SK-N-SH (cell line): ENCODE data around the gene SNAI3. TPM values are rescaled to one million over a fixed set of nuclear protein-coding genes. Genes with fewer than 3 reads are reported as not detected.

Experiments used
- CTCF ChIA-PET: fragments of 300-600, 350-600 bp; formaldehyde crosslinking; extraction: SDS; loops from one replicate; lab custom pipeline; 2021; lab: Yijun Ruan, JAX
- POLR2A ChIA-PET: fragments of 350-600 bp; sonication (Branson Sonifier 250); formaldehyde crosslinking; extraction: SDS; loops from one replicate; lab custom pipeline; 2020; ENCODE audit warnings: antibody characterized with exemption, inconsistent platforms; lab: Yijun Ruan, JAX
- DNase-seq: peaks from one replicate; pipeline ENCODE4 v3.0.0; 2012
- H2AFZ ChIP-seq: fragments of 200-600 bp; sonication (generic); 2 replicates; pipeline ENCODE4 v1.8.1; 2016; ENCODE audit warnings: antibody characterized with exemption, mild to moderate bottlenecking, low read depth
- H3F3A ChIP-seq: fragments of 200-600 bp; sonication (generic); replicated peaks from 2 replicates; pipeline ENCODE3; 2016; ENCODE audit warnings: antibody characterized with exemption, mild to moderate bottlenecking; ENCODE audit not compliant: insufficient read depth
- H3K27ac ChIP-seq, 2 experiments: fragments of 200-500 bp in 1 of 2; fragments of 200-600 bp in 1 of 2; sonication (Bioruptor generic) in 1 of 2; sonication (generic), shearing (Covaris generic) in 1 of 2; 2 replicates each; pipeline versions ENCODE4 v1.5.1 to v1.6.1; 2014 to 2016; ENCODE audit warnings: low read depth in 2 of 2, inconsistent platforms in 1 of 2, low read length in 1 of 2, mild to moderate bottlenecking in 1 of 2, mixed read lengths in 1 of 2
- H3K27me3 ChIP-seq: fragments of 200-600 bp; sonication (generic), shearing (Covaris generic); 2 replicates; pipeline ENCODE4 v1.6.1; 2016; ENCODE audit warnings: mixed run types; ENCODE audit not compliant: insufficient read depth
- H3K36me3 ChIP-seq, 2 experiments: fragments of 200-500 bp in 1 of 2; fragments of 200-600 bp in 1 of 2; sonication (Bioruptor generic) in 1 of 2; sonication (generic) in 1 of 2; replicated peaks in 1 of 2; 2 replicates each; pipeline versions ENCODE3 to v1.5.1; 2014 to 2016; ENCODE audit warnings: low read length in 1 of 2, mild to moderate bottlenecking in 1 of 2; ENCODE audit not compliant: insufficient read depth in 2 of 2, control insufficient read depth in 1 of 2
- H3K4me1 ChIP-seq, 2 experiments: fragments of 200-500 bp in 1 of 2; fragments of 200-600 bp in 1 of 2; sonication (Bioruptor generic) in 1 of 2; sonication (generic), shearing (Covaris generic) in 1 of 2; 2 replicates each; pipeline versions ENCODE4 v1.5.1 to v1.6.1; 2014 to 2016; ENCODE audit warnings: low read depth in 1 of 2, low read length in 1 of 2, mixed run types in 1 of 2; ENCODE audit not compliant: insufficient read depth in 2 of 2, control insufficient read depth in 1 of 2
- H3K4me2 ChIP-seq: fragments of 200-600 bp; sonication (generic), shearing (Covaris generic); 2 replicates; pipeline ENCODE4 v1.6.1; 2017; ENCODE audit warnings: mixed run types
- H3K4me3 ChIP-seq, 2 experiments: fragments of 200-500 bp in 1 of 2; fragments of 200-600 bp in 1 of 2; sonication (Bioruptor generic) in 1 of 2; sonication (generic), shearing (Covaris generic) in 1 of 2; 2 replicates each; pipeline versions ENCODE4 v1.5.1 to v1.8.1; 2014 to 2016; ENCODE audit warnings: low read depth in 2 of 2, inconsistent platforms in 1 of 2, low read length in 1 of 2, mild to moderate bottlenecking in 1 of 2, mixed read lengths in 1 of 2, moderate library complexity in 1 of 2
- H3K79me2 ChIP-seq: fragments of 200-600 bp; sonication (generic); 2 replicates; pipeline ENCODE4 v1.8.1; 2017; ENCODE audit warnings: mild to moderate bottlenecking; ENCODE audit not compliant: insufficient read depth
- H3K9ac ChIP-seq: fragments of 200-600 bp; sonication (generic); 2 replicates; pipeline ENCODE4 v1.6.1; 2017; ENCODE audit warnings: mixed run types
- H3K9me2 ChIP-seq: fragments of 200-600 bp; sonication (generic); 2 replicates; pipeline ENCODE4 v1.6.1; 2017; ENCODE audit warnings: mixed run types
- H3K9me3 ChIP-seq: fragments of 200-600 bp; sonication (generic); 2 replicates; pipeline ENCODE4 v1.6.1; 2017; ENCODE audit warnings: mixed run types, mild to moderate bottlenecking, moderate library complexity
- H4K20me1 ChIP-seq: fragments of 200-600 bp; sonication (generic); 2 replicates; pipeline ENCODE4 v1.6.1; 2017; ENCODE audit warnings: mild to moderate bottlenecking, mixed run types; ENCODE audit not compliant: insufficient read depth
- EP300 ChIP-seq, 2 experiments: IDR thresholded peaks; 2 replicates each; pipeline versions ENCODE4 v1.4.0 to v1.6.1; 2012; ENCODE audit warnings: borderline replicate concordance in 1 of 2, low read depth in 1 of 2, low read length in 1 of 2
- FOSL2 ChIP-seq: IDR thresholded peaks from 2 replicates; pipeline ENCODE4 v1.4.0; 2012; ENCODE audit warnings: low read depth, mild to moderate bottlenecking, moderate library complexity, borderline replicate concordance
- FOXM1 ChIP-seq: IDR thresholded peaks from 2 replicates; pipeline ENCODE4 v1.4.0; 2012; ENCODE audit warnings: low read depth, mild to moderate bottlenecking
- MEF2A ChIP-seq: IDR thresholded peaks from 2 replicates; pipeline ENCODE4 v1.4.0; 2012; ENCODE audit warnings: low read depth, borderline replicate concordance
- MXI1 ChIP-seq: IDR thresholded peaks from 2 replicates; pipeline ENCODE4 v1.6.1; 2012; ENCODE audit warnings: mild to moderate bottlenecking, low read depth, low read length, improper control_type of control experiment
- NFIC ChIP-seq: IDR thresholded peaks from 2 replicates; pipeline ENCODE4 v1.4.0; 2012; ENCODE audit warnings: borderline replicate concordance
- POLR2AphosphoS5 ChIP-seq: IDR thresholded peaks from 2 replicates; pipeline ENCODE4 v1.6.1; 2012; ENCODE audit warnings: low read depth, low read length
- RAD21 ChIP-seq: IDR thresholded peaks from 2 replicates; pipeline ENCODE4 v1.6.1; 2012; ENCODE audit warnings: mild to moderate bottlenecking, low read length
- RCOR1 ChIP-seq: fragments of 150-350 bp; IDR thresholded peaks from 2 replicates; pipeline ENCODE4 v1.6.1; 2017; ENCODE audit warnings: antibody characterized with exemption, low read length
- SIN3A ChIP-seq: IDR thresholded peaks from 2 replicates; pipeline ENCODE4 v1.6.1; 2012; ENCODE audit warnings: low read depth, mild to moderate bottlenecking, low read length, moderate library complexity, borderline replicate concordance
- TAF1 ChIP-seq: IDR thresholded peaks from 2 replicates; pipeline ENCODE4 v1.6.1; 2012; ENCODE audit warnings: low read depth, mild to moderate bottlenecking, low read length, moderate library complexity, borderline replicate concordance
- WGBS: methylation state at CpG from one replicate; pipeline ENCODE4 v1.1.6; 2017; ENCODE audit warnings: low lambda C conversion rate; 5-methylcytosine and 5-hydroxymethylcytosine counted together
- polyA plus RNA-seq, 3 experiments: library from polyadenylated mRNA; depleted of rRNA; stranded (reverse); fragments of >200 nt; gene quantifications; 2 replicates each; pipeline ENCODE4 v1.2.3, GENCODE V29; 2012
- TF ChIP-seq, protein P1 (sequence below): IDR thresholded peaks from 2 replicates; pipeline ENCODE4 v1.4.0; 2012; ENCODE audit warnings: low read depth
- TF ChIP-seq, protein P2 (sequence below): IDR thresholded peaks from 2 replicates; pipeline ENCODE4 v1.6.1; 2012; ENCODE audit warnings: mild to moderate bottlenecking, low read depth, low read length, moderate library complexity
- TF ChIP-seq, protein P3 (sequence below): fragments of 200-600 bp; sonication (generic); IDR thresholded peaks from 2 replicates; pipeline ENCODE4 v1.6.1; 2017; ENCODE audit warnings: antibody characterized with exemption, mild to moderate bottlenecking, moderate library complexity
- TF ChIP-seq, protein P4 (sequence below): IDR thresholded peaks from 2 replicates; pipeline ENCODE4 v1.4.0; 2012; ENCODE audit warnings: low read depth, borderline replicate concordance

SNAI3 gene
- polyA plus RNA-seq, 1 of the 3 experiments (the other 2 are of a cell fraction), result 0.03 TPM

DNA sequence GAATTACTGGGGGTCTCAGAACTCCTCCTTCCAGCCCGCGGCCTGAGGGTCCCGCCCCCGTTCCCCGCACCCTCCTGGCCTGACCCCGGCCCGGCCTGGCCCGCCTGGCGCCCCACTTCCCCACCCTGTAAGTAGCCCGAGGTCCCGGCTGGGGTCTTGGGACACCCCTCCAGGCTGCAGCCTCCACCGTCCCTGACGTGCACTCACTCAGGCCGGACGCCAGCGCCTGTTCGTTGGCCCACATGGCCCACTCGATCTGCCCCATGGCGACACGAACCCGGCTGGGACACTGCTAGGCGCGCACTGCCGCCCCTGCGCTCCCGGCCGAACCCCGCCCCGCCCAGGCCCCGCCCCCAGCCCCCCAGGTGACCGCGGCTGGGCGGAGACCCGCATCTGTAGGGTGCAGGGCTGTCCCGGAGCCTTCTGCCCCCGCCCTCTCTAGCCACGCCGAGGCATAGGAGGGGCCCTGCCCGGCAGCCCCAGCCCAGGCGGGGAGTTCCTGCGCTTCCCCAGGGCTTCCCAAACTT lies 35.5 kb downstream of the SNAI3 start, which contains the start of gene CYBA:
Gene CYBA (minus strand): TSS at position 305 of the 527 bp plus-strand sequence. CDS start 40 bp downstream, at position 265.
- peak within 1 kb of the TSS; percentile 69 for H3K9ac ChIP-seq
- POLR2A ChIA-PET, result interaction anchor here (1.3 kb wide), 1 partner anchor 11 kb away, joined by 3 read pairs; no protein-coding TSS in a partner anchor
- 1% methylated on average over 11 of the region's 41 CpGs for WGBS
- H3K4me2 ChIP-seq, result peak within 1 kb of the TSS; percentile 96
- peaks cover 4 to 10% of the 10 kb centered on the region in 2 experiments; a peak in 2 of 4 replicates for H3K4me1 ChIP-seq
- no peak within 1 kb of the TSS; a peak in 1 of 4 replicates for H3K27ac ChIP-seq
- H4K20me1 ChIP-seq, result no peaks in the 10 kb centered on the region
- no peak for TF ChIP-seq MEF2A
- TF ChIP-seq, protein P1, sequence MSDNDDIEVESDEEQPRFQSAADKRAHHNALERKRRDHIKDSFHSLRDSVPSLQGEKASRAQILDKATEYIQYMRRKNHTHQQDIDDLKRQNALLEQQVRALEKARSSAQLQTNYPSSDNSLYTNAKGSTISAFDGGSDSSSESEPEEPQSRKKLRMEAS, result no peak
- no peak for TF ChIP-seq FOXM1
- no peak for TF ChIP-seq RCOR1
- no peak for TF ChIP-seq EP300 (IDR thresholded peaks at IDR 0.05; ENCODE audit: borderline replicate concordance in 1 of 2, low read depth in 1 of 2, low read length in 1 of 2)
- TF ChIP-seq, protein P2, sequence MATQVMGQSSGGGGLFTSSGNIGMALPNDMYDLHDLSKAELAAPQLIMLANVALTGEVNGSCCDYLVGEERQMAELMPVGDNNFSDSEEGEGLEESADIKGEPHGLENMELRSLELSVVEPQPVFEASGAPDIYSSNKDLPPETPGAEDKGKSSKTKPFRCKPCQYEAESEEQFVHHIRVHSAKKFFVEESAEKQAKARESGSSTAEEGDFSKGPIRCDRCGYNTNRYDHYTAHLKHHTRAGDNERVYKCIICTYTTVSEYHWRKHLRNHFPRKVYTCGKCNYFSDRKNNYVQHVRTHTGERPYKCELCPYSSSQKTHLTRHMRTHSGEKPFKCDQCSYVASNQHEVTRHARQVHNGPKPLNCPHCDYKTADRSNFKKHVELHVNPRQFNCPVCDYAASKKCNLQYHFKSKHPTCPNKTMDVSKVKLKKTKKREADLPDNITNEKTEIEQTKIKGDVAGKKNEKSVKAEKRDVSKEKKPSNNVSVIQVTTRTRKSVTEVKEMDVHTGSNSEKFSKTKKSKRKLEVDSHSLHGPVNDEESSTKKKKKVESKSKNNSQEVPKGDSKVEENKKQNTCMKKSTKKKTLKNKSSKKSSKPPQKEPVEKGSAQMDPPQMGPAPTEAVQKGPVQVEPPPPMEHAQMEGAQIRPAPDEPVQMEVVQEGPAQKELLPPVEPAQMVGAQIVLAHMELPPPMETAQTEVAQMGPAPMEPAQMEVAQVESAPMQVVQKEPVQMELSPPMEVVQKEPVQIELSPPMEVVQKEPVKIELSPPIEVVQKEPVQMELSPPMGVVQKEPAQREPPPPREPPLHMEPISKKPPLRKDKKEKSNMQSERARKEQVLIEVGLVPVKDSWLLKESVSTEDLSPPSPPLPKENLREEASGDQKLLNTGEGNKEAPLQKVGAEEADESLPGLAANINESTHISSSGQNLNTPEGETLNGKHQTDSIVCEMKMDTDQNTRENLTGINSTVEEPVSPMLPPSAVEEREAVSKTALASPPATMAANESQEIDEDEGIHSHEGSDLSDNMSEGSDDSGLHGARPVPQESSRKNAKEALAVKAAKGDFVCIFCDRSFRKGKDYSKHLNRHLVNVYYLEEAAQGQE, result no peak
- TF ChIP-seq, protein P3, sequence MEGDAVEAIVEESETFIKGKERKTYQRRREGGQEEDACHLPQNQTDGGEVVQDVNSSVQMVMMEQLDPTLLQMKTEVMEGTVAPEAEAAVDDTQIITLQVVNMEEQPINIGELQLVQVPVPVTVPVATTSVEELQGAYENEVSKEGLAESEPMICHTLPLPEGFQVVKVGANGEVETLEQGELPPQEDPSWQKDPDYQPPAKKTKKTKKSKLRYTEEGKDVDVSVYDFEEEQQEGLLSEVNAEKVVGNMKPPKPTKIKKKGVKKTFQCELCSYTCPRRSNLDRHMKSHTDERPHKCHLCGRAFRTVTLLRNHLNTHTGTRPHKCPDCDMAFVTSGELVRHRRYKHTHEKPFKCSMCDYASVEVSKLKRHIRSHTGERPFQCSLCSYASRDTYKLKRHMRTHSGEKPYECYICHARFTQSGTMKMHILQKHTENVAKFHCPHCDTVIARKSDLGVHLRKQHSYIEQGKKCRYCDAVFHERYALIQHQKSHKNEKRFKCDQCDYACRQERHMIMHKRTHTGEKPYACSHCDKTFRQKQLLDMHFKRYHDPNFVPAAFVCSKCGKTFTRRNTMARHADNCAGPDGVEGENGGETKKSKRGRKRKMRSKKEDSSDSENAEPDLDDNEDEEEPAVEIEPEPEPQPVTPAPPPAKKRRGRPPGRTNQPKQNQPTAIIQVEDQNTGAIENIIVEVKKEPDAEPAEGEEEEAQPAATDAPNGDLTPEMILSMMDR, result no peak
- TF ChIP-seq, protein P4, sequence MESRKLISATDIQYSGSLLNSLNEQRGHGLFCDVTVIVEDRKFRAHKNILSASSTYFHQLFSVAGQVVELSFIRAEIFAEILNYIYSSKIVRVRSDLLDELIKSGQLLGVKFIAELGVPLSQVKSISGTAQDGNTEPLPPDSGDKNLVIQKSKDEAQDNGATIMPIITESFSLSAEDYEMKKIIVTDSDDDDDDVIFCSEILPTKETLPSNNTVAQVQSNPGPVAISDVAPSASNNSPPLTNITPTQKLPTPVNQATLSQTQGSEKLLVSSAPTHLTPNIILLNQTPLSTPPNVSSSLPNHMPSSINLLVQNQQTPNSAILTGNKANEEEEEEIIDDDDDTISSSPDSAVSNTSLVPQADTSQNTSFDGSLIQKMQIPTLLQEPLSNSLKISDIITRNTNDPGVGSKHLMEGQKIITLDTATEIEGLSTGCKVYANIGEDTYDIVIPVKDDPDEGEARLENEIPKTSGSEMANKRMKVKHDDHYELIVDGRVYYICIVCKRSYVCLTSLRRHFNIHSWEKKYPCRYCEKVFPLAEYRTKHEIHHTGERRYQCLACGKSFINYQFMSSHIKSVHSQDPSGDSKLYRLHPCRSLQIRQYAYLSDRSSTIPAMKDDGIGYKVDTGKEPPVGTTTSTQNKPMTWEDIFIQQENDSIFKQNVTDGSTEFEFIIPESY, result no peak
- no peak for TF ChIP-seq RAD21
- peak; percentile 51 for TF ChIP-seq MXI1
- no peak for TF ChIP-seq NFIC
- TF ChIP-seq POLR2AphosphoS5, result peak; percentile 37; the same call in 1 of the 2 replicates
- no peak for TF ChIP-seq FOSL2
- TF ChIP-seq SIN3A, result no peak
- no peak for TF ChIP-seq TAF1
- TF ChIP-seq, all 33 proteins: peak for 2
- H3F3A ChIP-seq, result no peaks in the 10 kb centered on the region
- peaks cover 0 to 8% of the 10 kb centered on the region in 2 experiments for H3K36me3 ChIP-seq
- H3K79me2 ChIP-seq, result no peaks in the 10 kb centered on the region
- CTCF ChIA-PET, result interaction anchor here (1.2 to 1.9 kb wide), 3 partner anchors 12 to 87 kb away, joined by 3 to 6 read pairs (median 5); partner anchors contain the start of gene MVD
- H3K9me3 ChIP-seq, result no peaks in the 10 kb centered on the region
- H3K9me2 ChIP-seq, result no peaks in the 10 kb centered on the region
- H3K27me3 ChIP-seq, result no peaks in the 10 kb centered on the region
- H2AFZ ChIP-seq, result peak within 1 kb of the TSS; percentile 56; the same call in 1 of the 2 replicates
- peak; percentile 88 for DNase-seq
- H3K4me3 ChIP-seq, result peak within 1 kb of the TSS; percentile 78 to 83
